A172 (cell line): ENCODE measurements around the gene MGAT5. TPM values are rescaled to one million over a fixed set of nuclear protein-coding genes. Genes with fewer than 3 reads are reported as not detected.

ENCODE experiments used
- DNase-seq: peaks from one replicate; pipeline ENCODE4 v3.0.0-alpha.2; 2015; ENCODE audit warnings: low spot score
- total RNA-seq: library from RNA; depleted of rRNA; stranded (reverse); fragments of >200 nt; shearing (Covaris generic); gene quantifications from 2 replicates; pipeline ENCODE4 v1.2.3, GENCODE V29; 2014

The MGAT5 gene
- total RNA-seq, 1 experiment from 2014 or later, result 31.8 TPM

GRCh38 chr2:134398300-134398699, 144.4 kb downstream of the MGAT5 start:
- peak; percentile 73 for DNase-seq

GRCh38 chr2:134399096-134399495, 145.2 kb downstream of the MGAT5 start:
- DNase-seq, result no peak

- DNase-seq, result no peak
Measured at GRCh38 chr2:134401081-134401497, 147.2 kb downstream of the MGAT5 start.

GRCh38 chr2:134401789-134402188, 147.9 kb downstream of the MGAT5 start:
- DNase-seq, result no peak

- no peak for DNase-seq
Measured at GRCh38 chr2:134402410-134402809, 148.5 kb downstream of the MGAT5 start.

GRCh38 chr2:134405611-134406081, 151.8 kb downstream of the MGAT5 start:
- peak; percentile 38 for DNase-seq

GRCh38 chr2:134406311-134406710, 152.4 kb downstream of the MGAT5 start:
- DNase-seq, result no peak

- DNase-seq, result no peak
Measured at GRCh38 chr2:134406736-134407135, 152.9 kb downstream of the MGAT5 start.

GRCh38 chr2:134407154-134407890, 153.4 kb downstream of the MGAT5 start:
- DNase-seq, result no peak

- peak; percentile 35 for DNase-seq
Measured at GRCh38 chr2:134408386-134408785, 154.5 kb downstream of the MGAT5 start.

- peak; percentile 66 for DNase-seq
Measured at GRCh38 chr2:134408791-134409190, 154.9 kb downstream of the MGAT5 start.

GRCh38 chr2:134410006-134410405, 156.1 kb downstream of the MGAT5 start:
- no peak for DNase-seq

- peak; percentile 34 for DNase-seq
Measured at GRCh38 chr2:134410831-134411231, 157.0 kb downstream of the MGAT5 start.

GRCh38 chr2:134411279-134411827, 157.5 kb downstream of the MGAT5 start:
- DNase-seq, result no peak

GRCh38 chr2:134411828-134412638, 158.2 kb downstream of the MGAT5 start:
- peak; percentile 77 for DNase-seq

GRCh38 chr2:134412639-134412999, 158.7 kb downstream of the MGAT5 start:
- DNase-seq, result no peak

- DNase-seq, result no peak
Measured at GRCh38 chr2:134413430-134413829, 159.6 kb downstream of the MGAT5 start.

GRCh38 chr2:134413912-134414311, 160.0 kb downstream of the MGAT5 start:
- no peak for DNase-seq

- DNase-seq, result no peak
Measured at GRCh38 chr2:134416018-134416417, 162.1 kb downstream of the MGAT5 start.

GRCh38 chr2:134416637-134417036, 162.8 kb downstream of the MGAT5 start:
- DNase-seq, result no peak

- no peak for DNase-seq
Measured at GRCh38 chr2:134417968-134418582, 164.2 kb downstream of the MGAT5 start.

- DNase-seq, result no peak
Measured at GRCh38 chr2:134420259-134420658, 166.4 kb downstream of the MGAT5 start.
